ENCODE results near the gene CLMN. TPM values are rescaled to one million over a fixed set of nuclear protein-coding genes. Genes with fewer than 3 reads are reported as not detected.

The CLMN gene
- total RNA-seq, 1 experiment from 2014 or later, result 111 TPM

GRCh38 chr14:95311752-95312151 lies 8.0 kb downstream of the CLMN start:
- no peak for TF ChIP-seq CTCF (IDR thresholded peaks at IDR 0.05; ENCODE audit: unreplicated experiment)
- H3K4me1 Mint-ChIP-seq (ENCODE audit: low read depth, unreplicated experiment), result peaks cover 86% of the 10 kb centered on the region
- H3K27ac Mint-ChIP-seq (ENCODE audit: unreplicated experiment), result peak overlapping the region; percentile 38
- peak; percentile 32 for DNase-seq
- intact Hi-C loops (cut with micrococcal nuclease; ENCODE audit: unreplicated experiment), result loop anchor here (10.0 kb wide), 1 partner anchor 117 kb away; no protein-coding TSS in a partner anchor
- no peaks in the 10 kb centered on the region for H3K27me3 Mint-ChIP-seq (ENCODE audit: unreplicated experiment)
- H3K36me3 Mint-ChIP-seq (ENCODE audit: insufficient read depth, unreplicated experiment), result peaks cover 35% of the 10 kb centered on the region
- no peaks in the 10 kb centered on the region for H3K9me3 Mint-ChIP-seq (ENCODE audit: low read depth, unreplicated experiment)
- no TSS peak for BruUV-seq (replicated peaks)
- H3K4me3 Mint-ChIP-seq (ENCODE audit: low read depth, unreplicated experiment), result no peak overlapping the region
- CTCF ChIA-PET, result no interaction called here

- H3K27ac Mint-ChIP-seq (ENCODE audit: unreplicated experiment), result peak overlapping the region; percentile 82
- peak overlapping the region; percentile 11 for H3K4me3 Mint-ChIP-seq (ENCODE audit: low read depth, unreplicated experiment)
- H3K9me3 Mint-ChIP-seq (ENCODE audit: low read depth, unreplicated experiment), result no peaks in the 10 kb centered on the region
- no TSS peak for BruUV-seq (replicated peaks)
- H3K36me3 Mint-ChIP-seq (ENCODE audit: insufficient read depth, unreplicated experiment), result peaks cover 34% of the 10 kb centered on the region
- CTCF ChIA-PET, result no interaction called here
- TF ChIP-seq CTCF (IDR thresholded peaks at IDR 0.05; ENCODE audit: unreplicated experiment), result no peak
- DNase-seq, result no peak
- peaks cover 86% of the 10 kb centered on the region for H3K4me1 Mint-ChIP-seq (ENCODE audit: low read depth, unreplicated experiment)
- intact Hi-C loops (cut with micrococcal nuclease; ENCODE audit: unreplicated experiment), result loop anchor here (10.0 kb wide), 1 partner anchor 116 kb away; no protein-coding TSS in a partner anchor
- H3K27me3 Mint-ChIP-seq (ENCODE audit: unreplicated experiment), result no peaks in the 10 kb centered on the region
Measured at GRCh38 chr14:95310635-95311380, 8.9 kb downstream of the CLMN start.

- CTCF ChIA-PET, result no interaction called here
- no TSS peak for BruUV-seq (replicated peaks)
- H3K36me3 Mint-ChIP-seq (ENCODE audit: insufficient read depth, unreplicated experiment), result peaks cover 29% of the 10 kb centered on the region
- H3K27me3 Mint-ChIP-seq (ENCODE audit: unreplicated experiment), result no peaks in the 10 kb centered on the region
- no peak for TF ChIP-seq CTCF (IDR thresholded peaks at IDR 0.05; ENCODE audit: unreplicated experiment)
- H3K4me1 Mint-ChIP-seq (ENCODE audit: low read depth, unreplicated experiment), result peaks cover 82% of the 10 kb centered on the region
- intact Hi-C loops (cut with micrococcal nuclease; ENCODE audit: unreplicated experiment), result loop anchor here (10.0 kb wide), 1 partner anchor 115 kb away; no protein-coding TSS in a partner anchor
- DNase-seq, result no peak
- H3K9me3 Mint-ChIP-seq (ENCODE audit: low read depth, unreplicated experiment), result no peaks in the 10 kb centered on the region
- H3K4me3 Mint-ChIP-seq (ENCODE audit: low read depth, unreplicated experiment), result no peak overlapping the region
- H3K27ac Mint-ChIP-seq (ENCODE audit: unreplicated experiment), result no peak overlapping the region
Measured at GRCh38 chr14:95309261-95310051, 10.3 kb downstream of the CLMN start.

GRCh38 chr14:95308073-95308472 lies 11.6 kb downstream of the CLMN start:
- H3K36me3 Mint-ChIP-seq (ENCODE audit: insufficient read depth, unreplicated experiment), result peaks cover 18% of the 10 kb centered on the region
- CTCF ChIA-PET, result no interaction called here
- no peaks in the 10 kb centered on the region for H3K27me3 Mint-ChIP-seq (ENCODE audit: unreplicated experiment)
- H3K9me3 Mint-ChIP-seq (ENCODE audit: low read depth, unreplicated experiment), result no peaks in the 10 kb centered on the region
- no peak overlapping the region for H3K4me3 Mint-ChIP-seq (ENCODE audit: low read depth, unreplicated experiment)
- BruUV-seq (replicated peaks), result no TSS peak
- intact Hi-C loops (cut with micrococcal nuclease; ENCODE audit: unreplicated experiment), result no loop called here
- peaks cover 76% of the 10 kb centered on the region for H3K4me1 Mint-ChIP-seq (ENCODE audit: low read depth, unreplicated experiment)
- no peak for DNase-seq
- no peak for TF ChIP-seq CTCF (IDR thresholded peaks at IDR 0.05; ENCODE audit: unreplicated experiment)
- peak overlapping the region; percentile 16 for H3K27ac Mint-ChIP-seq (ENCODE audit: unreplicated experiment)

All from Calu3 (cell line).